DND-41 (cell line): ENCODE measurements around the gene PINK1.

Source experiments
- ATAC-seq: fragments of 200-7000 bp; cut with Tn5 transposase; 3 replicates; pipeline ENCODE4 v1.9.1; 2021; ENCODE audit warnings: low read depth; ENCODE audit not compliant: insufficient read depth
- DNase-seq: peaks from one replicate; pipeline ENCODE4 v3.0.0-alpha.2; 2020
- H2AFZ ChIP-seq: 2 replicates; pipeline ENCODE4 v1.6.0; 2012; ENCODE audit warnings: low read depth, low read length
- H3K27ac ChIP-seq: 2 replicates; pipeline ENCODE4 v1.5.1; 2012; ENCODE audit warnings: low read length, inconsistent platforms
- H3K27me3 ChIP-seq: fragments of 200-600 bp; sonication (generic); 2 replicates; pipeline ENCODE4 v1.6.0; 2012; ENCODE audit warnings: low read length, mild to moderate bottlenecking, inconsistent platforms; ENCODE audit not compliant: insufficient read depth, poor library complexity
- H3K36me3 ChIP-seq: 2 replicates; pipeline ENCODE4 v1.5.1; 2012; ENCODE audit warnings: low read length, inconsistent platforms; ENCODE audit not compliant: insufficient read depth
- H3K4me1 ChIP-seq: 2 replicates; pipeline ENCODE4 v1.5.1; 2012; ENCODE audit warnings: mild to moderate bottlenecking, low read length; ENCODE audit not compliant: insufficient read depth
- H3K4me2 ChIP-seq: 2 replicates; pipeline ENCODE4 v1.6.0; 2012; ENCODE audit warnings: mild to moderate bottlenecking, moderate library complexity, low read length, inconsistent platforms; ENCODE audit not compliant: insufficient read depth
- H3K4me3 ChIP-seq, 2 experiments: fragments of 200-600 bp in 1 of 2; shearing (Covaris generic) in 1 of 2; 2 replicates each; pipeline ENCODE4 v1.5.1; 2012 to 2016; ENCODE audit warnings: inconsistent platforms in 2 of 2, low read length in 2 of 2, mild to moderate bottlenecking in 2 of 2, low read depth in 1 of 2, moderate library complexity in 1 of 2
- H3K79me2 ChIP-seq: 2 replicates; pipeline ENCODE4 v1.6.0; 2012; ENCODE audit warnings: low read length, inconsistent platforms; ENCODE audit not compliant: insufficient read depth
- H3K9ac ChIP-seq: 2 replicates; pipeline ENCODE4 v1.6.0; 2012; ENCODE audit warnings: low read depth, mild to moderate bottlenecking, inconsistent platforms, low read length, moderate library complexity
- H3K9me3 ChIP-seq: 2 replicates; pipeline ENCODE4 v1.5.1; 2012; ENCODE audit warnings: low read length, moderate library complexity, mild to moderate bottlenecking, inconsistent platforms; ENCODE audit not compliant: insufficient read depth, severe bottlenecking
- H4K20me1 ChIP-seq: 2 replicates; pipeline ENCODE4 v1.6.0; 2012; ENCODE audit warnings: low read length; ENCODE audit not compliant: insufficient read depth
- CTCF ChIP-seq: IDR thresholded peaks from 2 replicates; pipeline ENCODE4 v1.5.1; 2012; ENCODE audit warnings: borderline replicate concordance, low read length, moderate library complexity, mild to moderate bottlenecking; ENCODE audit not compliant: poor library complexity, severe bottlenecking; ENCODE audit errors: extremely low read depth
- EZH2 ChIP-seq: IDR thresholded peaks from 3 replicates; pipeline ENCODE4 v1.6.1; 2012; ENCODE audit warnings: borderline replicate concordance, low read depth, mild to moderate bottlenecking, moderate library complexity, low read length, inconsistent platforms; ENCODE audit not compliant: severe bottlenecking

PINK1 gene

GRCh38 chr1:20643080-20643479 is 9.8 kb downstream of the PINK1 start:
- no peaks in the 10 kb centered on the region; the same call in 1 of the 2 replicates for H4K20me1 ChIP-seq
- H2AFZ ChIP-seq, result no peak overlapping the region
- no peak overlapping the region for H3K27ac ChIP-seq
- H3K4me3 ChIP-seq, result no peak overlapping the region
- no peaks in the 10 kb centered on the region for H3K79me2 ChIP-seq
- ATAC-seq (no peak), DNase-seq (no peak)
- H3K27me3 ChIP-seq, result no peaks in the 10 kb centered on the region
- H3K4me2 ChIP-seq, result no peak overlapping the region
- TF ChIP-seq CTCF (no peak), EZH2 (no peak)
- H3K4me1 ChIP-seq, result no peaks in the 10 kb centered on the region
- no peaks in the 10 kb centered on the region for H3K9me3 ChIP-seq
- peaks cover 17% of the 10 kb centered on the region; the same call in 1 of the 2 replicates for H3K36me3 ChIP-seq
- H3K9ac ChIP-seq, result no peak overlapping the region

- Histone ChIP-seq H3K9me3 (no peaks in the 10 kb centered on the region), H3K4me2 (no peak overlapping the region), H3K36me3 (peaks cover 28% of the 10 kb centered on the region), H3K9ac (no peak overlapping the region), H4K20me1 (no peaks in the 10 kb centered on the region; the same call in 1 of the 2 replicates), H2AFZ (no peak overlapping the region), H3K27ac (no peak overlapping the region), H3K79me2 (no peaks in the 10 kb centered on the region), H3K27me3 (no peaks in the 10 kb centered on the region), H3K4me3 (no peak overlapping the region), H3K4me1 (no peaks in the 10 kb centered on the region)
- DNase-seq (no peak), ATAC-seq (no peak)
- TF ChIP-seq CTCF (no peak), EZH2 (no peak)
These were observed 11.2 kb downstream of the PINK1 start for GRCh38 chr1:20644416-20644815.

- Histone ChIP-seq H3K27me3 (no peaks in the 10 kb centered on the region), H3K4me2 (no peak overlapping the region), H3K36me3 (peaks cover 31% of the 10 kb centered on the region), H3K27ac (no peak overlapping the region), H3K79me2 (no peaks in the 10 kb centered on the region), H2AFZ (no peak overlapping the region), H3K9ac (no peak overlapping the region), H3K4me1 (no peaks in the 10 kb centered on the region), H3K9me3 (no peaks in the 10 kb centered on the region), H3K4me3 (no peak overlapping the region), H4K20me1 (peaks cover under 1% of the 10 kb centered on the region; the same call in 1 of the 2 replicates)
- DNase-seq (no peak), ATAC-seq (no peak)
- TF ChIP-seq CTCF (no peak), EZH2 (no peak)
These were observed 12.2 kb downstream of the PINK1 start for GRCh38 chr1:20645414-20645813.

- Histone ChIP-seq H3K36me3 (peaks cover 54% of the 10 kb centered on the region), H3K4me2 (no peak overlapping the region), H3K4me3 (no peak overlapping the region), H3K27me3 (no peaks in the 10 kb centered on the region), H2AFZ (no peak overlapping the region), H3K4me1 (no peaks in the 10 kb centered on the region), H4K20me1 (peaks cover 11% of the 10 kb centered on the region; the same call in 1 of the 2 replicates), H3K27ac (no peak overlapping the region), H3K79me2 (no peaks in the 10 kb centered on the region), H3K9me3 (no peaks in the 10 kb centered on the region), H3K9ac (no peak overlapping the region)
- DNase-seq (no peak), ATAC-seq (no peak)
- TF ChIP-seq EZH2 (no peak), CTCF (no peak)
These were observed 15.2 kb downstream of the PINK1 start for GRCh38 chr1:20648438-20648837.
